HepG2 (cell line): ENCODE measurements around the gene AATF. TPM values are rescaled to one million over a fixed set of nuclear protein-coding genes. Genes with fewer than 3 reads are reported as not detected.

Experiments
- ATAC-seq: fragments of 200-7000 bp; cut with Tn5 transposase; 3 replicates; pipeline ENCODE4 v1.9.1; 2020; ENCODE audit warnings: mild to moderate bottlenecking, moderate library complexity
- BruUV-seq: library from RNA; stranded (reverse); fragments of 400-500 nt; replicated peaks from 2 replicates; lab custom pipeline; 2021; lab: Mats Ljungman, UMichigan
- CTCF ChIA-PET: fragments of 300-600 bp; formaldehyde crosslinking; extraction: SDS; loops from one replicate; lab custom pipeline; 2021; ENCODE audit warnings: low total read pairs, inconsistent platforms, low intra/inter-chr PET ratio; lab: Yijun Ruan, JAX
- POLR2A ChIA-PET: fragments of 350-600 bp; sonication (Branson Sonifier 250); formaldehyde crosslinking; loops from one replicate; lab custom pipeline; 2020; ENCODE audit warnings: antibody characterized with exemption, inconsistent platforms; lab: Yijun Ruan, JAX
- DNase-seq: peaks from one replicate; pipeline ENCODE4 v3.0.0-alpha.2; 2015; ENCODE audit warnings: low spot score
- FAIRE-seq: peaks from 3 replicates; lab custom pipeline; 2011; peaks lifted over from hg19 to GRCh38; lab: Jason Lieb, UNC
- H2AFZ ChIP-seq: one replicate; pipeline ENCODE4 v1.6.1; 2011; ENCODE audit warnings: low read length, inconsistent platforms
- H3K27ac ChIP-seq: fragments of 300-600 bp; 3 replicates; pipeline ENCODE4 v1.8.0; 2011; ENCODE audit warnings: mixed run types, mild to moderate bottlenecking, mixed read lengths, low read length, inconsistent platforms; ENCODE audit not compliant: insufficient read depth; ENCODE audit errors: extremely low read length
- H3K27me3 ChIP-seq, 2 experiments: fragments of 200-600 bp in 1 of 2; 2 replicates in 1 of 2; 3 replicates in 1 of 2; pipeline versions ENCODE4 v1.6.0 to v1.8.0; 2011; ENCODE audit warnings: low read length in 2 of 2, mild to moderate bottlenecking in 2 of 2, moderate library complexity in 2 of 2, inconsistent platforms in 1 of 2; ENCODE audit not compliant: insufficient read depth in 2 of 2, control insufficient read depth in 1 of 2
- H3K36me3 ChIP-seq, 2 experiments: fragments of 200-600 bp in 1 of 2; replicated peaks in 1 of 2; 2 replicates in 1 of 2; 3 replicates in 1 of 2; pipeline versions ENCODE4 v1.5.1 to v1.8.0; 2011; ENCODE audit warnings: low read length in 2 of 2, inconsistent platforms in 1 of 2; ENCODE audit not compliant: insufficient read depth in 2 of 2, control insufficient read depth in 1 of 2
- H3K4me1 ChIP-seq: 2 replicates; pipeline ENCODE4 v1.5.1; 2012; ENCODE audit warnings: low read length, inconsistent platforms; ENCODE audit not compliant: insufficient read depth
- H3K4me2 ChIP-seq: 2 replicates; pipeline ENCODE4 v1.6.0; 2011; ENCODE audit warnings: low read depth, low read length, inconsistent platforms
- H3K4me3 ChIP-seq, 3 experiments: fragments of 200-600 bp in 1 of 3; sonication (generic), shearing (Covaris generic) in 1 of 3; replicated peaks in 1 of 3; 2 replicates each; pipeline ENCODE4 v1.5.1; 2011 to 2016; ENCODE audit warnings: low read length in 3 of 3, inconsistent platforms in 2 of 3, low read depth in 2 of 3, mild to moderate bottlenecking in 2 of 3, control low read depth in 1 of 3, mixed read lengths in 1 of 3; ENCODE audit not compliant: insufficient read depth in 1 of 3
- H3K79me2 ChIP-seq: one replicate; pipeline ENCODE4 v1.6.1; 2011; ENCODE audit warnings: low read length, inconsistent platforms; ENCODE audit not compliant: insufficient read depth
- H3K9ac ChIP-seq: 2 replicates; pipeline ENCODE4 v1.6.0; 2011; ENCODE audit warnings: mild to moderate bottlenecking, low read depth, low read length, inconsistent platforms; ENCODE audit not compliant: insufficient read depth
- H3K9me3 ChIP-seq: 2 replicates; pipeline ENCODE4 v1.5.1; 2012; ENCODE audit warnings: mild to moderate bottlenecking, low read length
- H4K20me1 ChIP-seq: 2 replicates; pipeline ENCODE4 v1.6.0; 2011; ENCODE audit warnings: inconsistent platforms, mild to moderate bottlenecking, low read length, moderate library complexity; ENCODE audit not compliant: insufficient read depth
- ATM ChIP-seq: fragments of 450-650 bp; IDR thresholded peaks from 2 replicates; pipeline ENCODE4 v1.7.1; 2017; ENCODE audit warnings: mild to moderate bottlenecking, borderline replicate concordance
- BORCS8-MEF2B ChIP-seq: sonication (generic); formaldehyde crosslinking; IDR thresholded peaks from 2 replicates; pipeline ENCODE4 v1.8.0; 2022; ENCODE audit warnings: mild to moderate bottlenecking, missing genetic modification reagents
- HHEX ChIP-seq: IDR thresholded peaks from 2 replicates; pipeline ENCODE4 v1.6.1; 2016; ENCODE audit warnings: control low read depth
- PAWR ChIP-seq: sonication (generic); formaldehyde crosslinking; IDR thresholded peaks from 2 replicates; pipeline ENCODE4 v1.4.0; 2020; ENCODE audit warnings: missing genetic modification reagents, mild to moderate bottlenecking, borderline replicate concordance
- SOX6 ChIP-seq, 2 experiments: fragments of 450-650 bp in 1 of 2; sonication (generic) in 1 of 2; formaldehyde crosslinking in 1 of 2; IDR thresholded peaks; 2 replicates each; pipeline versions ENCODE4 v1.4.0 to v1.6.1; 2017 to 2020; ENCODE audit warnings: antibody characterized with exemption in 1 of 2, mild to moderate bottlenecking in 1 of 2, missing genetic modification reagents in 1 of 2
- TEAD3 ChIP-seq: optimal IDR thresholded peaks from 2 replicates; pipeline ENCODE3; 2016; ENCODE audit warnings: borderline replicate concordance
- ZMYM2 ChIP-seq: sonication (generic); formaldehyde crosslinking; IDR thresholded peaks from 2 replicates; pipeline ENCODE4 v1.8.0; 2022; ENCODE audit warnings: mild to moderate bottlenecking, missing genetic modification reagents
- ZNF333 ChIP-seq: sonication (generic); formaldehyde crosslinking; IDR thresholded peaks from 2 replicates; pipeline ENCODE4 v1.4.0; 2020; ENCODE audit warnings: mild to moderate bottlenecking, missing genetic modification reagents, borderline replicate concordance
- ZSCAN20 ChIP-seq: sonication (generic); formaldehyde crosslinking; IDR thresholded peaks from 2 replicates; pipeline ENCODE4 v1.4.0; 2020; ENCODE audit warnings: missing genetic modification reagents, mild to moderate bottlenecking, borderline replicate concordance
- whole genome bisulfite sequencing: methylation state at CpG from one replicate; pipeline ENCODE4 v1.1.6; 2017; ENCODE audit warnings: low lambda C conversion rate; 5-methylcytosine and 5-hydroxymethylcytosine counted together
- in situ Hi-C: cut with HindIII; loops from 2 replicates; pipeline ENCODE4 v1.10.0; 2017; ENCODE audit warnings: low pct_unique_long_range_greater_than_20kb; ENCODE audit not compliant: extremely low pct_ligation_motif_present
- intact Hi-C: fragments of 100-400 bp; cut with micrococcal nuclease; formaldehyde crosslinking; loops from one replicate; pipeline ENCODE4 v1.10.0; 2022; ENCODE audit not compliant: unreplicated experiment
- polyA plus RNA-seq, 8 experiments: library from polyadenylated mRNA; depleted of rRNA in 3 of 8; stranded (reverse) in 7 of 8; unstranded in 1 of 8; fragments of >200 nt; fragmentation: Illumina TruSeq in 4 of 8; extraction: Trizol in 4 of 8; gene quantifications; 2 replicates each; pipeline versions ENCODE4 v1.2.1 to v1.2.3, GENCODE V29; 2011 to 2016; ENCODE audit warnings: low read depth in 4 of 8, missing spikeins in 1 of 8, mixed read lengths in 1 of 8; ENCODE audit not compliant: insufficient read depth in 1 of 8
- total RNA-seq, 5 experiments: library from RNA; depleted of rRNA; stranded (reverse); fragments of >200 nt; fragmentation: Illumina TruSeq; extraction: Trizol; gene quantifications; 2 replicates each; pipeline ENCODE4 v1.2.3, GENCODE V29; 2016; ENCODE audit warnings: low read depth in 1 of 5
- TF ChIP-seq, protein P1 (sequence below), 2 experiments: sonication (generic) in 1 of 2; formaldehyde crosslinking in 1 of 2; IDR thresholded peaks; 2 replicates each; pipeline versions ENCODE4 v1.4.0 to v1.6.1; 2018 to 2020; ENCODE audit warnings: missing genetic modification reagents in 2 of 2, borderline replicate concordance in 1 of 2, low read depth in 1 of 2, mild to moderate bottlenecking in 1 of 2, missing biosample characterization in 1 of 2
- TF ChIP-seq, protein P2 (sequence below): IDR thresholded peaks from 2 replicates; pipeline ENCODE4 v1.6.1; 2012; ENCODE audit warnings: inconsistent platforms
- TF ChIP-seq, protein P3 (sequence below): sonication (generic); formaldehyde crosslinking; conservative IDR thresholded peaks from 2 replicates; pipeline ENCODE4 v1.8.0; 2022; ENCODE audit warnings: low read depth, missing genetic modification reagents

The AATF gene
- total and polyA plus RNA-seq, 2 of the 13 experiments (the other 11 are each of a cell fraction or from before 2014, with no cell fraction given): 9.1 to 53.3 TPM

DNA sequence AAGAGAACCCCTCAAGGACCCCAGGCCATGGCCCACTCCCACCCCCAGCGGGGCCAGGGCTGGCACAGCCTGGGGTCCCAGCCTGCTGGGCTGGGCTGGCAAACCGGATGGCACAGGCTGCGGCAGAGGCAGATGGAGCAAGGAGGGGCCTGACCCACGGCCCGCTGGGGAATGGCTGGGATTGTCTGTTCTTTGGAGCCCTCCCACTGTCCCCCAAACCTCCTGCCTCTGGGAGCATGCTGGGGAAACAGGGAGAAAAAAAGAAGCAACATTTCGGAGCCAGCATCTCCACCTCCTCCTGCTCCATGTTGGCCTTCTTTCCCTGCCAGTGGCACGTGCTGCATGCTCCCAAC, 48.6 kb upstream of the AATF start:
- Histone ChIP-seq H3K27me3 (0 out of 5 replicates have a peak, but pooled peaks cover 0 to 3% of the 10 kb centered on the region in 2 experiments), H3K4me2 (no peak overlapping the region), H3K9ac (no peak overlapping the region), H3K9me3 (no peaks in the 10 kb centered on the region), H2AFZ (no peak overlapping the region), H4K20me1 (no peaks in the 10 kb centered on the region), H3K27ac (no peak overlapping the region), H3K36me3 (no peaks in the 10 kb centered on the region), H3K79me2 (no peaks in the 10 kb centered on the region), H3K4me3 (no peak overlapping the region), H3K4me1 (peaks cover 9% of the 10 kb centered on the region)
- FAIRE-seq (no peak), ATAC-seq (no peak), DNase-seq (no peak)
- CTCF ChIA-PET: no interaction called here
- POLR2A ChIA-PET: no interaction called here
- in situ Hi-C loops (no loop called here), intact Hi-C loops (no loop called here)
- 41% methylated on average over 5 of the region's 7 CpGs for WGBS
- TF ChIP-seq HHEX (CRISPR knock-in tag) (no peak), ATM (no peak), ZSCAN20 (no peak), TEAD3 (CRISPR knock-in tag) (no peak), BORCS8-MEF2B (CRISPR knock-in tag) (no peak), ZNF333 (no peak), SOX6 (IDR thresholded peaks at IDR 0.05) (no peak), SOX6 (CRISPR knock-in tag; IDR thresholded peaks at IDR 0.05) (no peak), PAWR (CRISPR knock-in tag) (no peak), ZMYM2 (CRISPR knock-in tag) (no peak)
- TF ChIP-seq, protein P1, sequence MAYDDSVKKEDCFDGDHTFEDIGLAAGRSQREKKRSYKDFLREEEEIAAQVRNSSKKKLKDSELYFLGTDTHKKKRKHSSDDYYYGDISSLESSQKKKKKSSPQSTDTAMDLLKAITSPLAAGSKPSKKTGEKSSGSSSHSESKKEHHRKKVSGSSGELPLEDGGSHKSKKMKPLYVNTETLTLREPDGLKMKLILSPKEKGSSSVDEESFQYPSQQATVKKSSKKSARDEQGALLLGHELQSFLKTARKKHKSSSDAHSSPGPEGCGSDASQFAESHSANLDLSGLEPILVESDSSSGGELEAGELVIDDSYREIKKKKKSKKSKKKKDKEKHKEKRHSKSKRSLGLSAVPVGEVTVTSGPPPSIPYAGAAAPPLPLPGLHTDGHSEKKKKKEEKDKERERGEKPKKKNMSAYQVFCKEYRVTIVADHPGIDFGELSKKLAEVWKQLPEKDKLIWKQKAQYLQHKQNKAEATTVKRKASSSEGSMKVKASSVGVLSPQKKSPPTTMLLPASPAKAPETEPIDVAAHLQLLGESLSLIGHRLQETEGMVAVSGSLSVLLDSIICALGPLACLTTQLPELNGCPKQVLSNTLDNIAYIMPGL (CRISPR knock-in tag; IDR thresholded peaks at IDR 0.05; ENCODE audit: borderline replicate concordance in 1 of 2, low read depth in 1 of 2): no peak
- TF ChIP-seq, protein P2, sequence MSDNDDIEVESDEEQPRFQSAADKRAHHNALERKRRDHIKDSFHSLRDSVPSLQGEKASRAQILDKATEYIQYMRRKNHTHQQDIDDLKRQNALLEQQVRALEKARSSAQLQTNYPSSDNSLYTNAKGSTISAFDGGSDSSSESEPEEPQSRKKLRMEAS: no peak
- TF ChIP-seq, protein P3, sequence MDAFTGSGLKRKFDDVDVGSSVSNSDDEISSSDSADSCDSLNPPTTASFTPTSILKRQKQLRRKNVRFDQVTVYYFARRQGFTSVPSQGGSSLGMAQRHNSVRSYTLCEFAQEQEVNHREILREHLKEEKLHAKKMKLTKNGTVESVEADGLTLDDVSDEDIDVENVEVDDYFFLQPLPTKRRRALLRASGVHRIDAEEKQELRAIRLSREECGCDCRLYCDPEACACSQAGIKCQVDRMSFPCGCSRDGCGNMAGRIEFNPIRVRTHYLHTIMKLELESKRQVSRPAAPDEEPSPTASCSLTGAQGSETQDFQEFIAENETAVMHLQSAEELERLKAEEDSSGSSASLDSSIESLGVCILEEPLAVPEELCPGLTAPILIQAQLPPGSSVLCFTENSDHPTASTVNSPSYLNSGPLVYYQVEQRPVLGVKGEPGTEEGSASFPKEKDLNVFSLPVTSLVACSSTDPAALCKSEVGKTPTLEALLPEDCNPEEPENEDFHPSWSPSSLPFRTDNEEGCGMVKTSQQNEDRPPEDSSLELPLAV (CRISPR knock-in tag): no peak
- BruUV-seq: no TSS peak
